Jurkat, Clone E6-1 (cell line): Measurements from ENCODE around the gene CD44.

Experiments
- DNase-seq: peaks from one replicate; pipeline ENCODE4 v3.0.0-alpha.2; 2011; ENCODE audit warnings: low read depth, low spot score
- H3K4me3 ChIP-seq: 2 replicates; pipeline ENCODE4 v1.5.1; 2011; ENCODE audit warnings: mild to moderate bottlenecking, low read length, control low read depth, moderate library complexity

The CD44 gene

DNA sequence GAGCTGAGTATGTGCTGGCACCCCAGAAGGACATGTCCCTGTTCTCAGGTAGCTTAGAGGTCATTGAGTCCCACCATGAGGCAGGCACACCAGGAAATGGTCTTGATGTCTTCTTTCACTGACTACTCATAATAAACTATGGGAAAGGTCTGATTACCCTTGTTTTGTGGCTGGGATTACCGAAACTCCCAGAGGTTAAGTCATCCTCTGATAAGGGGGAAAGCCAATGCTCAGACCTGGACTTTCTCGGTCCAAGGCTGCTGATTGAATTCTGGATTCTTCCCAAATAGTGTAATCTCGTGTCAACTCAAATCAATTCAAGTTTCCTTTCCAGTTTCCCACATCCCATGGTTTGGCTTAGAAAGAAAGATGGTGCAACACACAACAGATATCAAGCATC is 3.7 kb upstream of the CD44 start:
- H3K4me3 ChIP-seq, result no peak overlapping the region
- DNase-seq, result no peak

DNA sequence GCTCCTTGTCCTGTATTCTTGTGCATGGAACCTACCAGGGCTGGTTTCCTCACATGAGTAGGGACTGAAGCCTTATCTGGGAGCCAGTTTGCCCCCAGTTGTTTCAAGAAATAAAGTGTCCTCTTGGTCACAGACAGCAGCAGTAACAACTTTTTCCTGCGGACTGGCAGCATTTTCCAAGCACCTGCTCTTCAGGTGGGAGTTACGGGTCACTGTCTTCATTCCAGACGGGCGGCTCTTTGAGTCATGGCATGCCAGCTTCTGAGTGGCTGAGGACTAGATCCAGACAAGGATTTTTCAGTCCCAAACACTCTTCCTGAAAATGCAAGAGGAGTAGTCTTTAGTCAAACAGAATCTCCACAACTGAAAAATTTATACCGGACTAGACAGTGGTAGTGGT is 2.7 kb upstream of the CD44 start:
- H3K4me3 ChIP-seq, result no peak overlapping the region
- DNase-seq, result no peak

- no peak for DNase-seq
- no peak overlapping the region for H3K4me3 ChIP-seq
Measured at GRCh38 chr11:35138058-35138457, 913 bp upstream of the CD44 start.

DNA sequence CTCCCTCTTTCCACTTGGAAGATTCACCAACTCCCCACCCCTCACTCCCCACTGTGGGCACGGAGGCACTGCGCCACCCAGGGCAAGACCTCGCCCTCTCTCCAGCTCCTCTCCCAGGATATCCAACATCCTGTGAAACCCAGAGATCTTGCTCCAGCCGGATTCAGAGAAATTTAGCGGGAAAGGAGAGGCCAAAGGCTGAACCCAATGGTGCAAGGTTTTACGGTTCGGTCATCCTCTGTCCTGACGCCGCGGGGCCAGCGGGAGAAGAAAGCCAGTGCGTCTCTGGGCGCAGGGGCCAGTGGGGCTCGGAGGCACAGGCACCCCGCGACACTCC is 397 bp upstream of the CD44 start:
- DNase-seq, result no peak
- H3K4me3 ChIP-seq, result no peak overlapping the region

GRCh38 chr11:35139722-35140282 is 831 bp downstream of the CD44 start:
- no peak for DNase-seq
- H3K4me3 ChIP-seq, result no peak overlapping the region

- no peak overlapping the region for H3K4me3 ChIP-seq
Measured at GRCh38 chr11:35141071-35141470, 2.1 kb downstream of the CD44 start.

GRCh38 chr11:35141571-35141971 is 2.6 kb downstream of the CD44 start:
- H3K4me3 ChIP-seq, result no peak overlapping the region
- DNase-seq, result no peak

More at GRCh38 chr11:35141071-35141470, 2.1 kb downstream of the CD44 start:
- no peak for DNase-seq

DNA sequence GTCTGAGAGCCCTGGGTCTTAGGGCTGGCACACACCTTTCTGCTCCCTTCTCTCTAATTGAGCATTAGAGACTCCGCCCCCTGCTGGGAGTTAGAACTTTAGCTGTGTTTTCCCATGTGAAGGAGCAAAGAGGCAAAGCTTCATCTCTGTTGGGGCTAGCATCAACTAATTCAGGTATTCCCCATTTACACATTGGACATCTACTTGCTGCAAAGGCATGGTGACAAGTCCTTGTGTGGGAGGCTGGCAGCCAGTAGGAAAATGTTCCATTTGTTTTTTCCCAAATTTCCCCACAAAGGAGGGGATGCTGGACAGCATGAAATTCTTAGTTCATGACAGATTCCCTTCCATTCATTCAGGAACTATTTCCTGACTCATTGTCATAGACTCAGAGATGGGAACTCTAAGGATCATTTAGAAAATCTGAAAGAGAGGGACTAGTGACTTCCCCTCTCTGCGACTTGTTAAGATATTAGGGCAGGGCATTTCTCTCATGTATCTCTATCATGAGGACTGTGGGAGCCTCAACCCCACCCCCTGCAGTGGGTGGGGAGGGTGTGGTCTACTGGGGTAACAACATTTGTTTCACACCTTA is 3.6 kb downstream of the CD44 start:
- DNase-seq, result no peak
- no peak overlapping the region for H3K4me3 ChIP-seq

DNA sequence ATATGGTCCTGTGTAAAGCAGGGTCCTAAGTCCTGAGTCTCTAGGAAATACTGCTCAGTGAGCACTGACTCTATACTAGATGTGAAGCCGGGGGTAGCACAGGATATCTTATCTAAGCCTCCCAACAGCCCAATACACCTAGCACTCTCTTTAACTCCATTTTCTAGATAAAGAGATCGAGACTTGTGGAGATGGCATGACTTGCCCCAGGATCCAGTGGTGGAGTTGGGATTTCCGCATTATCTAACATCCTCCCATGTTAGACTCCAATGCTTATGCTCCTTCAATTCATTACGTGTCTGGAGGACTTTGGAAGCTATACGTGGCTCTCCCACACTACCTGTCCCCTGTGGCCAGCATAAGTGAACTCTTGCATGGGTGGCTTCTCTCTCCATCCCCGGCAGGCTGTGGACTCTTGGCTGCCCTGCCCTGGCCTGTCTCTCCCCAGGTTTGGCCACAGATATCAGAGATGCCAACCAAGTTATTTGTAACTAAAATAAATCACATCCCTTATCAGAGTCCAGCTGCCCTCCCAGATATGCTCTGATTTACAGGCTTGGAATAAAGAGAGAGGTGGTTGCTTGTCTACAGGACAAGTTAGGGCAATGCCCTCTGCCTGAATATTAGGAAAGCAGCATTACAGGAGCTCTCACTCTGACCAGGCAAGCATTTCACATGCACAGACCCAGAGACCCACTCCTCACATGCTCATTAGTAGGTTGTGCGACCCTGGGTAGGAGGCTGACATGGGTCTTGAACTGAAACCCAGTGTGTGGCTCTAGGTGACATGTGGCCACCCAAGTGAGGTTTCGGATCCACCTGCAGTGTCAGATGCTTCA is 4.5 kb downstream of the CD44 start:
- no peak for DNase-seq
- H3K4me3 ChIP-seq, result no peak overlapping the region

GRCh38 chr11:35144136-35144741 is 5.3 kb downstream of the CD44 start:
- H3K4me3 ChIP-seq, result no peak overlapping the region
- peak; percentile 97 for DNase-seq

DNA sequence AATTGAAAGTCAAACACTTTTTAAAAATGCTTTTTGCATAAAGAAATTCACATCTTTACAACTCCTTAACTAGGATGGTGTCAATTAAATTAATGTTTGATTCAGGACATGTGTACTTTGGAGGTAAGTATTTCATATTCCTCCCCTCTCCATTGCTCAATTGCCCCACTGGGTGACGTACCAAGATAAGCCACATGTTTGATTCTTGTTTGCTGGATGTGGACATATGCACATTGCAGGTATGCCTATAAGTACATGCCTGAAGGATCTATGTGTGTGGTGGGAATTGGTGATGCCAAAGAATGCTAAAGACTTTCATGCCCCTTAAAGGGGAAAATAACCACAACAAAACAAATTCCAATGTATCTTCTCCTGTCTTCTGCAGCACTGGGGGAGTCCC is 5.8 kb downstream of the CD44 start:
- no peak overlapping the region for H3K4me3 ChIP-seq
- DNase-seq, result no peak

- no peak for DNase-seq
Measured at GRCh38 chr11:35145271-35145670, 6.3 kb downstream of the CD44 start.

GRCh38 chr11:35146074-35146521 is 7.1 kb downstream of the CD44 start:
- H3K4me3 ChIP-seq, result no peak overlapping the region

More at GRCh38 chr11:35145271-35145670, 6.3 kb downstream of the CD44 start:
- H3K4me3 ChIP-seq, result no peak overlapping the region

DNA sequence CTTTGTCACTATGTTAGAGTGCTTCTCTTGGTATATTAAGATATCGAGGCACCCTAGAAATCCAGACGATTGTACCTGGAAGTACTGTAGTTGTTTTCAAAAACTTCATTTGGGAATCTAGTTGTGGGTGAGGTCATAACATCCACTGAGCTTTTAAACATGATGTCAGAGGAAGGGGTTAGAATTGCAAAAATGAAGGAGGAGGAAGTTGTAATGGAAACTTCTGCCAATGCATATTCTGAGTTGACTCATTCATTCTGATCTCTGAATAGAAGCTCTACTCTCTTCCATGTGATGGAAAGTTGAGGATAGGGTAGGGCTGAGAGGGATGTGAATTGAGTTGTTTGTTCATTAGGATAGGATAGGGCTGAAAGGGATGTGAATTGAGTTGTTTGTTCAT is 7.7 kb downstream of the CD44 start:
- DNase-seq, result no peak
- H3K4me3 ChIP-seq, result no peak overlapping the region

More at GRCh38 chr11:35146074-35146521, 7.1 kb downstream of the CD44 start:
- DNase-seq, result no peak

DNA sequence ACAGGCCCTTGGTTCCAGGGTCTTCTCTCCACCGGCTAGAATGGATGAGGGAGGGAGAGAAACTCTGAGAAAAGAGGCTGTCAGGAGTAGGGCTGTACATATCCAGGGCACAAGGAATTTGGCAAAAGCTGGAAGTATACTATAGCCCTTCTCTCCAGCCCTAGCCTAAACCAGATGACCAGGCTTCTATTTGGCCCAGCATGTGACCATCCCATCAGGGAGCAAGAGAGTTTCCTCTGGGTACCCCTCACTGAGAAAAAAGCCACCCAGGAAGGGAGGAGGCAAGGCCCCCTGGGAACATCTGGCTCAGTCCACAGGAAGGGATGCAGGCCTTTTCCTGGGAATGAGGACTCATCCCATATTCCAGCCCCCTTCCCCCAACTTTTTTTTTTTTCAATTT is 8.3 kb downstream of the CD44 start:
- H3K4me3 ChIP-seq, result no peak overlapping the region
- DNase-seq, result no peak

DNA sequence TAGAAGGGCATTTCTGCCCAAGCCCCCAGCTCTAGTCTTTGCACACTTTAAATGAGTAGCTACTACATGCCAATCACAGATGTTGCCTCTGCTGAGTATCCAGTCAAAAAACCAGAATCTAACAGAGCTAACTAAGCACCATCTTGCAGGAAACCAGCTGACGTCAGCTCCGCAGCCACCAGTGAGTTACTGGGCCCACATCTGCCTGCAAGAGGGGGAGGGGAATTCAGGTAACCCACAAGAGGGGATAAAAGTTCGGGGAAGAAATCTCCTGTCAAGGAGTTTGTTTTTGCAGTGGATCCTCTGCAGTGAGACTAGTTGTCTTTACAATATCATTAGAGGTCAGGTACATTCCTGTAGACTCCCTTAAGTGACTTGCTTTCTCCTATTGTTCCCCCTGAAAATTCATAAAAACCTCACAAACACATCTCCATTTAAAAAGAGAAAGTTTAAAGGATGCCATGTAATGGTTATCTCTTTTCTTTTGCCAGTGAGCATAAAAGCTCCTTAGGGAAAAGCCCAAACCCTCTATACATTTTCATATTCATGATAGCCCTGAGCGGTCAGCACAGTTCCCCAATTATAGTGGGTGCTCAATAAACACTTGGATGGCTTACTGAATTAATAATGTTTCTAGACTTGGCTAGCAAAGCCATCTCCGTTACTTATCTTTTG is 9.3 kb downstream of the CD44 start:
- H3K4me3 ChIP-seq, result no peak overlapping the region
- DNase-seq, result no peak

DNA sequence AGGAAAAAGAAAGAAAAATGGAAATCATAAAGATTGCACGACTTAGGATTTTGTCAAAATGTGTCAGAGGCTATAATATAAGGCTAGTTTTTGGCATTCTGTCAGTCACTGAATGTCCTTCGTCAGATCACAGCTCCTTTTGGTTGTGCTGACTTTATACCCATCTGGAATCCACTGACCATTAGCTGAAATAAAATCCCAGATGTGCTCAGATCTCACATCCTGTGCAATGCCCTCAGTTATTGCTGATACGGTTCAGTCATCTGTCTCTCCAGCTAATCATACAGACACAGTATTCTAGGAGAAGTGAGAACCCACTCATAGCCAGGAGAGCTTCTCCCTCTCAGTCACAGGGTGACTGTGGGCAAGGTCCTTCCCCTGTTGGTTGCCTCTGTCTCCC is 11.5 kb downstream of the CD44 start:
- no peak for DNase-seq
- no peak overlapping the region for H3K4me3 ChIP-seq

DNA sequence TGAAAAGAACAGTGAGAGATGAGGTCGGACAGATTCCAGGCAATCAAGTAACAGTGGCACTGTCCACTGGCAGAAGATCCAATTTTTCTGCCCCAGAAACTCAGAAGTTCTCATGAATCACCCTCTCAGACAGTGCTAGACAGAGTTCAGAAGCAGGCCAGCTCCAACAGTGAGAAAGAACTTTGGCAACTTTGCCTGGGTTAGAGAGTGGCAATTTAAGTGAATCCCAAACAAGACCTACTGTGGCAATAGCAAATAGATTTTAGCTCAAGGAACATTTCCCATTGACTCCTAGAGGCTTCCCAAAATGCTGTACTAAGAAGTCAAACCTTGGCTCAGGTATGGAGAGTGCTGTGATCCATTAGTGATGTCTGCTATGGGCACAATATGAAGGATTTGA is 12.3 kb downstream of the CD44 start:
- no peak overlapping the region for H3K4me3 ChIP-seq
- DNase-seq, result no peak

GRCh38 chr11:35151683-35152280 is 12.8 kb downstream of the CD44 start:
- no peak overlapping the region for H3K4me3 ChIP-seq
- no peak for DNase-seq
